Limb (tissue), 2 donors: ENCODE results near the gene FKBP4.
A peak's percentile ranks its signal among the peaks of the same experiment; 100 is the strongest.

Experiments
- DNase-seq, 2 donors: peaks; one replicate each; pipeline ENCODE4 v3.0.0-alpha.2; 2016; ENCODE audit errors: extremely low spot score in 2 of 2

FKBP4 gene

GRCh38 chr12:2845280-2845679, 50.5 kb downstream of the FKBP4 start:
- no peak for DNase-seq

- no peak for DNase-seq
Observed at GRCh38 chr12:2851931-2852330, 57.2 kb downstream of the FKBP4 start.

DNA sequence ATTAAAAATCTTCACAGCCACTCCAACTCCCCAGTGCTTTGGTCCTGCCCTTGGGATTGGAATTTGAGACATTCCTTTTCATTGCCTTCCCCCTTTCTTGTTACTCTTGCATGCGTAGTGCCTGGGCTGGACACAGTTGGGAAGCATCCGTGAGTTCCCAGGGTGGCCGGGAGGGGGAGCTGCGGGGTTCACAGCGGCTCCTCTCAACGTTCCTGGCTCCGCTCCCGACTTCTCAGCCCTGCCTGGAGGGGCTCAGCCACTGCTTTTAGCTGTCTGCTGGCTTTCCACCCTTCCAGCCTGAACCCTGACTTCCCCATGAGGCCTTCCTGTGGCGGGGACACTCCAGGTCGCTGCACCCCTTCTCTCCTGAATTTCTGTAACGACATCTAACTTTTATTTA, 58.9 kb downstream of the FKBP4 start:
- DNase-seq = peak; percentile 86 to 90
